SU-DHL-6 (cell line): ENCODE data around the gene MAPK8.

Experiments used
- H2AFZ ChIP-seq: fragments of 200-600 bp; sonication (generic); 2 replicates; pipeline ENCODE4 v1.6.1; 2014; ENCODE audit warnings: low read depth, mild to moderate bottlenecking, moderate library complexity, mixed read lengths, antibody characterized with exemption, low read length; ENCODE audit not compliant: severe bottlenecking
- H3F3A ChIP-seq: fragments of 200-600 bp; shearing (Covaris generic); 2 replicates; pipeline ENCODE4 v1.6.0; 2016; ENCODE audit warnings: antibody characterized with exemption, mild to moderate bottlenecking; ENCODE audit not compliant: insufficient read depth
- H3K27ac ChIP-seq: fragments of 200-600 bp; sonication (generic); 2 replicates; pipeline ENCODE4 v1.5.1; 2016; ENCODE audit warnings: low read depth, mild to moderate bottlenecking, low read length, moderate library complexity, mixed read lengths
- H3K27me3 ChIP-seq: fragments of 200-600 bp; sonication (generic), shearing (Covaris generic); 2 replicates; pipeline ENCODE4 v1.6.0; 2014; ENCODE audit warnings: mild to moderate bottlenecking, low read length
- H3K36me3 ChIP-seq: fragments of 200-600 bp; sonication (generic); 2 replicates; pipeline ENCODE4 v1.6.1; 2014; ENCODE audit warnings: mild to moderate bottlenecking, low read length, mixed read lengths
- H3K4me2 ChIP-seq: fragments of 300-600, 200-600 bp; shearing (Covaris generic), sonication (generic); 2 replicates; pipeline ENCODE4 v1.6.0; 2014; ENCODE audit warnings: low read length, low read depth, mild to moderate bottlenecking; ENCODE audit not compliant: poor library complexity, severe bottlenecking
- H3K4me3 ChIP-seq: fragments of 200-600 bp; sonication (generic); 2 replicates; pipeline ENCODE4 v1.5.1; 2014; ENCODE audit warnings: antibody characterized with exemption, low read length, mild to moderate bottlenecking, mixed read lengths; ENCODE audit not compliant: insufficient read depth, poor library complexity, severe bottlenecking
- H3K79me2 ChIP-seq: fragments of 200-600 bp; sonication (generic); 2 replicates; pipeline ENCODE4 v1.6.1; 2014; ENCODE audit warnings: mild to moderate bottlenecking, low read length, moderate library complexity; ENCODE audit not compliant: insufficient read depth
- H3K9ac ChIP-seq: fragments of 200-600 bp; sonication (generic); 2 replicates; pipeline ENCODE4 v1.7.0; 2014; ENCODE audit warnings: mild to moderate bottlenecking, low read length
- H3K9me2 ChIP-seq: fragments of 200-600 bp; sonication (generic); replicated peaks from 2 replicates; pipeline ENCODE4 v1.6.1; 2014; ENCODE audit warnings: low read length; ENCODE audit not compliant: insufficient read depth
- H3K9me3 ChIP-seq: fragments of 200-600 bp; sonication (generic); 2 replicates; pipeline ENCODE4 v1.6.1; 2014; ENCODE audit warnings: low read length, mixed read lengths; ENCODE audit not compliant: insufficient read depth
- H4K20me1 ChIP-seq: fragments of 200-600 bp; sonication (generic); 2 replicates; pipeline ENCODE4 v1.6.1; 2014; ENCODE audit warnings: low read depth, mild to moderate bottlenecking, antibody characterized with exemption, low read length, moderate library complexity, mixed read lengths
- CTCF ChIP-seq: fragments of 200-600 bp; sonication (generic); IDR thresholded peaks from one replicate; pipeline ENCODE4 v1.5.1; 2017; ENCODE audit warnings: antibody characterized with exemption, mild to moderate bottlenecking, low read length, moderate library complexity; ENCODE audit not compliant: insufficient read depth, poor library complexity, severe bottlenecking
- EZH2phosphoT487 ChIP-seq: fragments of 200-600 bp; sonication (generic), shearing (Covaris generic); conservative IDR thresholded peaks from 2 replicates; pipeline ENCODE4 v1.6.1; 2018; ENCODE audit warnings: mild to moderate bottlenecking, antibody characterized with exemption, low read length, moderate library complexity, mixed read lengths

The MAPK8 gene

GRCh38 chr10:48482207-48482606 is 175.7 kb downstream of the MAPK8 start:
- no peaks in the 10 kb centered on the region for H3K79me2 ChIP-seq

GRCh38 chr10:48484911-48485310 is 178.4 kb downstream of the MAPK8 start:
- Histone ChIP-seq H3K4me2 (no peak overlapping the region), H2AFZ (no peak overlapping the region), H3K4me3 (no peak overlapping the region), H3K36me3 (no peaks in the 10 kb centered on the region), H3K27me3 (no peaks in the 10 kb centered on the region), H3K79me2 (no peaks in the 10 kb centered on the region), H3K9me3 (no peaks in the 10 kb centered on the region), H3K9me2 (no peaks in the 10 kb centered on the region), H3K27ac (no peak overlapping the region), H3K9ac (no peak overlapping the region), H4K20me1 (no peaks in the 10 kb centered on the region; the same call in 1 of the 2 replicates), H3F3A (no peaks in the 10 kb centered on the region)
- TF ChIP-seq CTCF (no peak), EZH2phosphoT487 (no peak)

More at GRCh38 chr10:48482207-48482606, 175.7 kb downstream of the MAPK8 start:
- Histone ChIP-seq H3K27me3 (no peaks in the 10 kb centered on the region), H3K4me2 (no peak overlapping the region), H3F3A (no peaks in the 10 kb centered on the region), H2AFZ (no peak overlapping the region), H3K9me2 (no peaks in the 10 kb centered on the region), H3K9ac (no peak overlapping the region), H3K36me3 (no peaks in the 10 kb centered on the region), H3K4me3 (no peak overlapping the region), H3K27ac (no peak overlapping the region), H4K20me1 (no peaks in the 10 kb centered on the region; the same call in 1 of the 2 replicates), H3K9me3 (no peaks in the 10 kb centered on the region)
- no peak for TF ChIP-seq CTCF
- no peak for TF ChIP-seq EZH2phosphoT487

- TF ChIP-seq EZH2phosphoT487 = no peak
- TF ChIP-seq CTCF = no peak
- Histone ChIP-seq H3K9ac (no peak overlapping the region), H2AFZ (no peak overlapping the region), H3K4me3 (no peak overlapping the region), H3K36me3 (no peaks in the 10 kb centered on the region), H3K27ac (no peak overlapping the region), H3K79me2 (no peaks in the 10 kb centered on the region), H3K4me2 (no peak overlapping the region), H3K9me3 (no peaks in the 10 kb centered on the region), H3F3A (no peaks in the 10 kb centered on the region), H3K27me3 (no peaks in the 10 kb centered on the region), H4K20me1 (no peaks in the 10 kb centered on the region; the same call in 1 of the 2 replicates), H3K9me2 (no peaks in the 10 kb centered on the region)
Observed at GRCh38 chr10:48485711-48486110, 179.2 kb downstream of the MAPK8 start.
